ENCODE measurements around the gene CCDC85C. TPM values are rescaled to one million over a fixed set of nuclear protein-coding genes. Genes with fewer than 3 reads are reported as not detected.

CCDC85C gene
- total and polyA plus RNA-seq, 10 donors, result 1.6 to 12.4 (median 8.1) TPM

DNA sequence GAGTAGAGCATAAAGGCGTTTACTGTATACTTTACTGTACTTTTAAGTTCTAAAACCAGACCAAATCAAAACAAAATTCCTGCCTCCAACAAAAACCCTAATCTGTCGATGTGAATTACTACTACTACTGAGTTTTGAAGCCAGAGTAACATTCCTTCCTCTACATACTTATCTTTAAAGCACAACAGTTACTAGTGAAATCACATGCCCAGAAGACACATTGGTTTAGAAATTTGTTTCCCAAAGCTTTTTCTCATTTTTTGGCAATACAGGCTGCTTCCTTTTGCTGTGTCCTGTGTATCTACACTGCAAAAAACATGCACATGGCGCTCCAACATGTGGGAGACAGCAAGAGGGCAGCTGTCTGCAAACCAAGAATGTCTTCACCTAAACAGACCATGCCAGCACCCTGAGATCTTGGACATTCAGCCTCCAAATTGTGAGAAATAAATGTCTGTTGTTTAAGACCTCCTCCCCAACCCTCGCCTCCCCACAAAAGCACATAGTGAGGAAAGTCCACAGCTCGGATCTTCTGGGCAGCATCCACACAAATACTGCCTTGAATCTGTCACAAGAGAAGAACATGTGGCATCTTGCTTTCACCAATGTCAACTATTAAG, 144.4 kb downstream of the CCDC85C start:
- H3K9me3 ChIP-seq, result no peaks in the 10 kb centered on the region
- intact Hi-C loops (cut with DNase I; ENCODE audit: low total_unique reads), result no loop called here
- 92 to 95% (median 93%) methylated on average over 5 of the region's 5 CpGs for WGBS, 5 donors
- H3K4me1 ChIP-seq, result no peaks in the 10 kb centered on the region
- DNase-seq, result no peak
- TF ChIP-seq POLR2A (IDR thresholded peaks at IDR 0.05) (no peak), POLR2AphosphoS5 (IDR thresholded peaks at IDR 0.05) (no peak)
- TF ChIP-seq, protein P1, sequence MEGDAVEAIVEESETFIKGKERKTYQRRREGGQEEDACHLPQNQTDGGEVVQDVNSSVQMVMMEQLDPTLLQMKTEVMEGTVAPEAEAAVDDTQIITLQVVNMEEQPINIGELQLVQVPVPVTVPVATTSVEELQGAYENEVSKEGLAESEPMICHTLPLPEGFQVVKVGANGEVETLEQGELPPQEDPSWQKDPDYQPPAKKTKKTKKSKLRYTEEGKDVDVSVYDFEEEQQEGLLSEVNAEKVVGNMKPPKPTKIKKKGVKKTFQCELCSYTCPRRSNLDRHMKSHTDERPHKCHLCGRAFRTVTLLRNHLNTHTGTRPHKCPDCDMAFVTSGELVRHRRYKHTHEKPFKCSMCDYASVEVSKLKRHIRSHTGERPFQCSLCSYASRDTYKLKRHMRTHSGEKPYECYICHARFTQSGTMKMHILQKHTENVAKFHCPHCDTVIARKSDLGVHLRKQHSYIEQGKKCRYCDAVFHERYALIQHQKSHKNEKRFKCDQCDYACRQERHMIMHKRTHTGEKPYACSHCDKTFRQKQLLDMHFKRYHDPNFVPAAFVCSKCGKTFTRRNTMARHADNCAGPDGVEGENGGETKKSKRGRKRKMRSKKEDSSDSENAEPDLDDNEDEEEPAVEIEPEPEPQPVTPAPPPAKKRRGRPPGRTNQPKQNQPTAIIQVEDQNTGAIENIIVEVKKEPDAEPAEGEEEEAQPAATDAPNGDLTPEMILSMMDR (IDR thresholded peaks at IDR 0.05 in 8 of 11, conservative IDR thresholded peaks at IDR 0.05 in 3 of 11), result no peak
- no peaks in the 10 kb centered on the region for H3K27me3 ChIP-seq (replicated peaks in 1 of 7)
- H3K4me3 ChIP-seq, result no peak overlapping the region
- peaks cover 0 to 100% (median 79%) of the 10 kb centered on the region in 6 donors for H3K36me3 ChIP-seq
- no peak overlapping the region for H3K27ac ChIP-seq

DNA sequence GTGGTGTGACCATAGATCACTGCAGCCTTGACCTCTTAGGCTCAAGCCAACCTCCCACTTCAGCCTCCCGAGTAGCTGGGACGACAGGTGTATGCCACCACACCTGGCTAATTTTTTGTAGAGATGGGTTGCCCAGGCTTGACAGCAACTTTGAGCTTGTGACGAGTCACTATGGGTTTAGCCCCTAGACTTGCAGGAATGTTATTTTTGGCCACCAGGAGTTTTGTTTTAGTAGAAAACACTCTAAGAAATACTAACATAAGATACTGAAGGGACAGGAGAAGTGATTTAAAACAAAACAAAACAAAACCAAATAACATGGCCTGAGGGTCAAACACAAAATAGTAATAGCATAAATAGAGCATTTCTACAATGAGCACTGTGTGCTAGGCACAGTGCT, 149.8 kb downstream of the CCDC85C start:
- Histone ChIP-seq H3K9me3 (no peaks in the 10 kb centered on the region), H3K4me1 (no peaks in the 10 kb centered on the region), H3K36me3 (peaks cover 0 to 100% (median 64%) of the 10 kb centered on the region in 6 donors), H3K27me3 (replicated peaks in 1 of 7) (no peaks in the 10 kb centered on the region), H3K4me3 (no peak overlapping the region), H3K27ac (no peak overlapping the region)
- TF ChIP-seq POLR2AphosphoS5 (IDR thresholded peaks at IDR 0.05), result no peak
- TF ChIP-seq, protein P1 (IDR thresholded peaks at IDR 0.05 in 8 of 11, conservative IDR thresholded peaks at IDR 0.05 in 3 of 11), result no peak
- TF ChIP-seq POLR2A (IDR thresholded peaks at IDR 0.05), result no peak
- no peak for DNase-seq
- 55 to 97% (median 74%) methylated on average over 3 of the region's 3 CpGs for WGBS, 5 donors
- intact Hi-C loops (cut with DNase I; ENCODE audit: low total_unique reads), result no loop called here

DNA sequence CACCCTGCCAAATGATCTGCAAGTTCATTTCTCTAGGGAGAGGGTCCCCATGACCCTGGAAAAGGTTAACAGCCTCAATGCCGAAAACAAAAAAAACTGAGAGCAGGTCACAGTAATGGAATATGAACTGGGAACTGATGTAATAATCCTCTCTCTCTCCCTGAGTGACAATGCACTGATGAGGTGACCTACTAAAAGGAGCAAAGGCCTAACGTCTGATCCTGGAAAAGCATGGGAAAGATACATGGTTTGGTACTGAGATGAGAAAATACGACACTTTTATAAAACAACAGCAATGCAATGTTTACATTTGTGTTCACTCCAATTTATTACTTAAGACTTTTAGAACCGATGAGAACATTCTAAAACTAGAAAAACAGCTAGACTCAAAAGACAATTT, 151.0 kb downstream of the CCDC85C start:
- 87 to 93% (median 92%) methylated on average over 4 of the region's 4 CpGs for WGBS, 5 donors
- no peak for TF ChIP-seq POLR2AphosphoS5 (IDR thresholded peaks at IDR 0.05)
- TF ChIP-seq, protein P1 (IDR thresholded peaks at IDR 0.05 in 8 of 11, conservative IDR thresholded peaks at IDR 0.05 in 3 of 11), result no peak
- no peak for TF ChIP-seq POLR2A (IDR thresholded peaks at IDR 0.05)
- no peak overlapping the region for H3K4me3 ChIP-seq
- H3K27ac ChIP-seq, result no peak overlapping the region
- H3K27me3 ChIP-seq (replicated peaks in 1 of 7), result no peaks in the 10 kb centered on the region
- no peaks in the 10 kb centered on the region for H3K9me3 ChIP-seq
- DNase-seq, result no peak
- intact Hi-C loops (cut with DNase I; ENCODE audit: low total_unique reads), result no loop called here
- H3K36me3 ChIP-seq, result peaks cover 0 to 100% (median 61%) of the 10 kb centered on the region in 6 donors
- no peaks in the 10 kb centered on the region for H3K4me1 ChIP-seq

DNA sequence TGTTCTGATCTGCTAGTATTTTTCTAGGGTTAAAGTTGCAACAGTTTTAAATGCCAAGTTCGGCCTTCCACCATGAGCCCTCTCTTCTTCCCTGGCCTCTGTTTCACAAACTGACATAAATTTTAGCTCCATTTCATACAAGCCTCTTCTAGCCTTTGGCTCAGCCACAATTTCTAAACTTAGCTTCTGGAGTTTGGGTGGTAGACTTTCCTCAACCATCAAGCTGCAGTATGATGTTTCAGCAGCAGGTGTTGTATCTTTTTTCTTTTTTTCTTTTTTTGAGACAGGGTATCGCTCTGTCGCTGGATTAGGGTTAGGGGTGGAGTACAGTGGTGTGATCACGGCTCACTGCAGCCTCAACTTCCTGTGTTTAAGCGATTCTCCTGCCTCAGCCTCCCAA, 152.8 kb downstream of the CCDC85C start:
- no peaks in the 10 kb centered on the region for H3K27me3 ChIP-seq (replicated peaks in 1 of 7)
- TF ChIP-seq, protein P1 (IDR thresholded peaks at IDR 0.05 in 8 of 11, conservative IDR thresholded peaks at IDR 0.05 in 3 of 11), result no peak
- TF ChIP-seq POLR2AphosphoS5 (IDR thresholded peaks at IDR 0.05) (no peak), POLR2A (IDR thresholded peaks at IDR 0.05) (no peak)
- WGBS, 5 donors, result 85 to 98% (median 89%) methylated on average over 5 of the region's 5 CpGs
- H3K4me3 ChIP-seq, result no peak overlapping the region
- H3K36me3 ChIP-seq, result peaks cover 0 to 100% (median 65%) of the 10 kb centered on the region in 6 donors
- intact Hi-C loops (cut with DNase I; ENCODE audit: low total_unique reads), result no loop called here
- no peaks in the 10 kb centered on the region for H3K4me1 ChIP-seq
- no peaks in the 10 kb centered on the region for H3K9me3 ChIP-seq
- no peak overlapping the region for H3K27ac ChIP-seq
- DNase-seq, result no peak

Measured in spleen (tissue), 11 donors.